Skeletal muscle cell (primary cell): Measurements from ENCODE around the gene DAGLA.
"Not testable (repeated sequence)": the region's sequence is repeated elsewhere in the genome, so short reads cannot be mapped to it uniquely, and the experiment has no call there.

ENCODE experiments used
- DNase-seq: peaks from one replicate; pipeline ENCODE4 v3.0.0-alpha.2; 2010; ENCODE audit warnings: low read depth
- H3K4me3 ChIP-seq: 2 replicates; pipeline ENCODE4 v1.5.1; 2011; ENCODE audit warnings: low read depth, mild to moderate bottlenecking, control low read depth, low read length, moderate library complexity

The DAGLA gene, protein sequence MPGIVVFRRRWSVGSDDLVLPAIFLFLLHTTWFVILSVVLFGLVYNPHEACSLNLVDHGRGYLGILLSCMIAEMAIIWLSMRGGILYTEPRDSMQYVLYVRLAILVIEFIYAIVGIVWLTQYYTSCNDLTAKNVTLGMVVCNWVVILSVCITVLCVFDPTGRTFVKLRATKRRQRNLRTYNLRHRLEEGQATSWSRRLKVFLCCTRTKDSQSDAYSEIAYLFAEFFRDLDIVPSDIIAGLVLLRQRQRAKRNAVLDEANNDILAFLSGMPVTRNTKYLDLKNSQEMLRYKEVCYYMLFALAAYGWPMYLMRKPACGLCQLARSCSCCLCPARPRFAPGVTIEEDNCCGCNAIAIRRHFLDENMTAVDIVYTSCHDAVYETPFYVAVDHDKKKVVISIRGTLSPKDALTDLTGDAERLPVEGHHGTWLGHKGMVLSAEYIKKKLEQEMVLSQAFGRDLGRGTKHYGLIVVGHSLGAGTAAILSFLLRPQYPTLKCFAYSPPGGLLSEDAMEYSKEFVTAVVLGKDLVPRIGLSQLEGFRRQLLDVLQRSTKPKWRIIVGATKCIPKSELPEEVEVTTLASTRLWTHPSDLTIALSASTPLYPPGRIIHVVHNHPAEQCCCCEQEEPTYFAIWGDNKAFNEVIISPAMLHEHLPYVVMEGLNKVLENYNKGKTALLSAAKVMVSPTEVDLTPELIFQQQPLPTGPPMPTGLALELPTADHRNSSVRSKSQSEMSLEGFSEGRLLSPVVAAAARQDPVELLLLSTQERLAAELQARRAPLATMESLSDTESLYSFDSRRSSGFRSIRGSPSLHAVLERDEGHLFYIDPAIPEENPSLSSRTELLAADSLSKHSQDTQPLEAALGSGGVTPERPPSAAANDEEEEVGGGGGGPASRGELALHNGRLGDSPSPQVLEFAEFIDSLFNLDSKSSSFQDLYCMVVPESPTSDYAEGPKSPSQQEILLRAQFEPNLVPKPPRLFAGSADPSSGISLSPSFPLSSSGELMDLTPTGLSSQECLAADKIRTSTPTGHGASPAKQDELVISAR

GRCh38 chr11:61679893-61680621 is at the start of gene DAGLA:
DAGLA (plus strand) TSS chr11:61680391; CDS start chr11:61720156, 39,765 bp downstream.
- H3K4me3 ChIP-seq = peak within 1 kb of the TSS; percentile 52
- no peak for DNase-seq

GRCh38 chr11:61632096-61632495 is 48.1 kb upstream of the DAGLA start:
- H3K4me3 ChIP-seq = no peak overlapping the region
- no peak for DNase-seq

GRCh38 chr11:61635304-61635703 is 44.9 kb upstream of the DAGLA start:
- H3K4me3 ChIP-seq = no peak overlapping the region
- no peak for DNase-seq

DNA sequence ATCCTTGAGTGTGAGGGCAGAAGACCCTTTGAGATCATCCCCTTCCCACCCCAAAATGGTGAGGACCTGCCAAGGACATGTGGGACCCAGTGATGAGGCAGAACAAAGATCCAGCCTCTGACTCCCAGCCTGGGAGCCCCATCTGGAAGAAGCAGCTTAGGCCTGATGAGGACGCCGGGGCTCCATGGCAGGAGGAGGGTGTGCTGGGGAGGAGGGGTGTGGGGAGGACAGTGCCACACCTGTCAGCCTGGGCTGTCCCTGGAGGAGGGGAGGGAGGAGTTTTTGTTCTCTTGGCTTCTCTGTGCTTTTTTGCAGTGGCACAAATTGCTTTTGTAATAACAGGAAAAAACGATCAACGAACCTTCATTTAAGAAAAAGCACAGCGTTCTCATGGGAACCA is 44.4 kb upstream of the DAGLA start:
- H3K4me3 ChIP-seq = no peak overlapping the region
- DNase-seq = no peak

GRCh38 chr11:61636676-61637075 is 43.5 kb upstream of the DAGLA start:
- no peak for DNase-seq
- no peak overlapping the region for H3K4me3 ChIP-seq

GRCh38 chr11:61637277-61637676 is 42.9 kb upstream of the DAGLA start:
- H3K4me3 ChIP-seq = no peak overlapping the region
- no peak for DNase-seq

- no peak overlapping the region for H3K4me3 ChIP-seq
- no peak for DNase-seq
Measured at GRCh38 chr11:61639816-61640443, 40.3 kb upstream of the DAGLA start.

DNA sequence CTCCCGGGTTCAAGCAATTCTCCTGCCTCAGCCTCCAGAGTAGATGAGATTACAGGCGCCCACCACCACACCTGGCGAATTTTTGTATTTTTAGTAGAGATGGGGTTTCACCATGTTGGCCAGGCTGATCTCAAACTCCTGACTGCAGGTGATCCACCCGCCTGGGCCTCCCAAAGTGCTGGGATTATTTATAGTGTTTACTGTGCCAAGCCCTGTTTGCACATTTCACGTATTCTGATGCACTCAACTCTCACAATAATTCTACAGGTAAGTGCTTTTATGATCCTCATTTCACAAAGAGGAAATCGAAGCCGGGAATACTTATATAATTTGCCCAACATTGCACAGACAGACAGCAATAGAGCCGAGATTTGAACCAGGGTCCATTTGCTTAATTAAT is 38.0 kb upstream of the DAGLA start:
- no peak for DNase-seq
- H3K4me3 ChIP-seq = no peak overlapping the region

- DNase-seq = no peak
Measured at GRCh38 chr11:61645179-61645868, 34.9 kb upstream of the DAGLA start.

DNA sequence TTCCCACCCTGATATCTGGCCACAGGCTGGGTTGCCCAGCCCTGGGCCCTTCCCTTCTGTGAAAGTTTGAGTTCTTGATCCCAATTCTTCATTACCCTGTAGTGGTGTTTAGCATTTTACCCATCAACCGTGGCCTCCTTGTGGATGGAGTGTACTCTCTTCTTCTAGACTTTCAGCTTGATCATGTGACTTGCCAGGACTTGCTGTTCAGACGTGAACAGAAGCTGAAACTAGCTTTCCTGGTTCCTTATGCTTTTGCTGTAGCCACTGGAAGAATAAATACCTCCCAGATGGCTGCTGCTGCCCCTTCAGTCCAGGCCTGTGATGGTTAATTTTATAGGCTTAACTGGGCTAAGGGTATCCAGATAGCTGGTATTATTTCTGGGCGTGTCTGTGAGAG is 32.7 kb upstream of the DAGLA start:
- no peak overlapping the region for H3K4me3 ChIP-seq

More at GRCh38 chr11:61645179-61645868, 34.9 kb upstream of the DAGLA start:
- H3K4me3 ChIP-seq = no peak overlapping the region

DNA sequence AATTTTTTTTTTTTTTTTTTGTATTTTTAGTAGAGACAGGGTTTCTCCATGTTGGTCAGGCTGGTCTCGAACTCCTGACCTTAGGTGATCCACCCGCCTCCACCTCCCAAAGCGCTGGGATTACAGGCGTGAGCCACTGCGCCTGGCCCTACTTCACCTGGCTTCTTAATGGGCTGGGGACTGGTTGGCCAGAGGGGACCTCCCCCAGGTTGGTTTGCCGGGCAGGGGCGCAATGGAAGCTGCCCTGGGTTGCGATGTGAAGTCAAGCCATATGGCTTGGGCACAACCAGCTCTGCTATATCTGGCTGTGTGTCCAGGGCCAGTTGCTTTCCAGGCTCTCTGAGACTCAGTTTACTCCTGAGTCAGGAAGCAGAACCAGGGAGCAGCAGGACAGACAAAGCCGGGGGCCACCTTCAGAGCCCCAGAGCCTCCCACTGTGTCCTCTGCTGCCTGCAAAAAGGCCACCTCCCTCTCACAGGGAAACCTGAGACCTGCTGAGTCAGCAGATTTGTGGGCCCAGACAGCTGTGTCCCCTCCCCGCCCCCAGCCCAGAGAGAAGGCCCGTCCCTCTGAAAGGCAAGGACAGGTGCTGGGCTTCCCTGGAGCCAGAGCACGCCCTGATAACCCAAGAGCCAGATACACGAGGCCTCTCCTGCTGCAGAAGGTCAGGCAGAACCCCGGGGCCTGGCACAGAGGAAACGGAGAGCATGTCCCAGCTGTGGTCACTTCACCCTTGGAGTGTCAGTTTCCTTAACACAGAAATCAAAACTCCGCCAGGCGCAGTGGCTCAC is 29.2 kb upstream of the DAGLA start:
- no peak overlapping the region for H3K4me3 ChIP-seq
- no peak for DNase-seq

More for the DNA sequence above, 32.7 kb upstream of the DAGLA start:
- DNase-seq = no peak

GRCh38 chr11:61652135-61652534 is 28.1 kb upstream of the DAGLA start:
- no peak overlapping the region for H3K4me3 ChIP-seq
- no peak for DNase-seq

- no peak overlapping the region for H3K4me3 ChIP-seq
- DNase-seq = no peak
Measured at GRCh38 chr11:61654397-61654829, 25.8 kb upstream of the DAGLA start.

DNA sequence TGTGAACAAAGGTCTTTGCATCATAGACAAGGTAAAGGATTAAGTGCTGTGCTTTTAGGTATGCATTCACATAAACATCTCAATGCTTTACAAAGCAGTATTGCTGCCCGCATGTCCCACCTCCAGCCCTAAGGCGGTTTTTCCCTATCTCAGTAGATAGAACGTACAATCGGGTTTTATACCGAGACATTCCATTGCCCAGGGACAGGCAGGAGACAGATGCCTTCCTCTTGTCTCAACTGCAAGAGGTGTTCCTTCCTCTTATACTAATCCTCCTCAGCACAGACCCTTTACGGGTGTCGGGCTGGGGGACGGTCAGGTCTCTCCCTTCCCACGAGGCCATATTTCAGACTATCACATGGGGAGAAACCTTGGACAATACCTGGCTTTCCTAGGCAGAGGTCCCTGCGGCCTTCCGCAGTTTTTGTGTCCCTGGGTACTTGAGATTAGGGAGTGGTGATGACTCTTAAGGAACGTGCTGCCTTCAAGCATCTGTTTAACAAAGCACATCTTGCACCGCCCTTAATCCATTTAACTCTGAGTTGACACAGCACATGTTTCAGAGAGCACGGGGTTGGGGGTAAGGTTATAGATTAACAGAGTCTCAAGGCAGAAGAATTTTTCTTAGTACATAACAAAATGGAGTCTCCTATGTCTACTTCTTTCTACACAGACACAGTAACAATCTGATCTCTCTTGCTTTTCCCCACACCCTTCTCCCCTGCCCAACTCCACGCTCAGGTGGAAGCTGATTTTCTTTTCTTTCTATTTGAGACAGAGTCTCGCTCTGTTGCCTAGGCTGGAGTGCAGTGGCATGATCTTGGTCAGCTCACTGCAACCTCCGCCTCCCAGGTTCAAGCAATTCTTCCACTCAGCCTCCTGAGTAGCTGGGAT is 24.7 kb upstream of the DAGLA start:
- not testable (repeated sequence) for H3K4me3 ChIP-seq, DNase-seq

DNA sequence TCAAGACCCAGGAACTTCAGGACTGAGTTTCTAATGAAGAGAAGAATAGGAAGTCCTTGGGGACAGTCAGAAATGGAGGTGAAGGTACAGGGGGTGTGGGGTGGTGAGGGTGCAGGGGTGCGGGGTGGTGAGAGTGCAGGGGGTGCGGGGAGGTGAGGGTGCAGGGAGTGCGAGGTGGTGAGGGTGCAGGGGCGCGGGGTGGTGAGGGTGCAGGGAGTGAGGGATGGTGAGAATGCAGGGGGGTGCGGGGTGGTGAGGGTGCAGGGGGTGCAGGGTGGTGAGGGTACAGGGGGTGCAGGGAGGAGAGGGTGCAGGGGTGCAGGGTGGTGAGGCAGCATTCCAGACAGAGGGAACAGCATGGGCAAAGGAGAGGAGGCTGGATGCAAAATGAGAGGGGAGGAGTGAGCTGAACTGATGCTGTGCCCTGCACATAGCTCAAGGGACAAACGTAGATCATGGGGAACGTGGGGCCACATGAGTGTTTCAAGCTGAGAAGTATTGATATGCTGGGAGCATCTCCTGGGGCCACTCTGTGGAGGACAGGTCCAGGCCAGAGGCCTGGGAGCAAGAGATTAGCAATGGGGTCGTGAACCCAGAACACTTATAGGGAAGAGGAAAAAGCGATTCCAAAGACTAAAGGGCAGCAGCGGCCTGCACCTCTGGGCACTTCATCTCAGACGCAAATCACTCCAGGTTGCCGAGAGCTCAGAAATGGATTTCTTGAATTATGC is 23.7 kb upstream of the DAGLA start:
- no peak for DNase-seq
- H3K4me3 ChIP-seq = no peak overlapping the region
